Stomach (tissue), 4 donors: Measurements from ENCODE around the gene MEIOSIN.

Experiments
- POLR2A ChIP-seq, 4 donors: fragments of 450-650 bp; IDR thresholded peaks; one replicate each; pipeline ENCODE4 v1.6.1; 2016; ENCODE audit warnings: antibody characterized with exemption in 4 of 4, control low read depth in 2 of 4, mild to moderate bottlenecking in 1 of 4, moderate library complexity in 1 of 4
- TF ChIP-seq, protein P1 (sequence below), 7 experiments: fragments of 450-650 bp in 4 of 7; fragments of 200-600 bp in 3 of 7; sonication (generic) in 3 of 7; IDR thresholded peaks; one replicate each; pipeline ENCODE4 v1.5.1; 2016 to 2019; ENCODE audit warnings: antibody characterized with exemption in 7 of 7, control low read depth in 2 of 7, mild to moderate bottlenecking in 1 of 7

GRCh38 chr19:45768984-45769782, 35.9 kb downstream of the MEIOSIN start, which contains the start of gene SIX5:
- TF ChIP-seq, protein P1, sequence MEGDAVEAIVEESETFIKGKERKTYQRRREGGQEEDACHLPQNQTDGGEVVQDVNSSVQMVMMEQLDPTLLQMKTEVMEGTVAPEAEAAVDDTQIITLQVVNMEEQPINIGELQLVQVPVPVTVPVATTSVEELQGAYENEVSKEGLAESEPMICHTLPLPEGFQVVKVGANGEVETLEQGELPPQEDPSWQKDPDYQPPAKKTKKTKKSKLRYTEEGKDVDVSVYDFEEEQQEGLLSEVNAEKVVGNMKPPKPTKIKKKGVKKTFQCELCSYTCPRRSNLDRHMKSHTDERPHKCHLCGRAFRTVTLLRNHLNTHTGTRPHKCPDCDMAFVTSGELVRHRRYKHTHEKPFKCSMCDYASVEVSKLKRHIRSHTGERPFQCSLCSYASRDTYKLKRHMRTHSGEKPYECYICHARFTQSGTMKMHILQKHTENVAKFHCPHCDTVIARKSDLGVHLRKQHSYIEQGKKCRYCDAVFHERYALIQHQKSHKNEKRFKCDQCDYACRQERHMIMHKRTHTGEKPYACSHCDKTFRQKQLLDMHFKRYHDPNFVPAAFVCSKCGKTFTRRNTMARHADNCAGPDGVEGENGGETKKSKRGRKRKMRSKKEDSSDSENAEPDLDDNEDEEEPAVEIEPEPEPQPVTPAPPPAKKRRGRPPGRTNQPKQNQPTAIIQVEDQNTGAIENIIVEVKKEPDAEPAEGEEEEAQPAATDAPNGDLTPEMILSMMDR (IDR thresholded peaks at IDR 0.05), result no peak
- peak in 1 of 4 donors; percentile 56 for TF ChIP-seq POLR2A (IDR thresholded peaks at IDR 0.05)
